Measurements from ENCODE around the gene MARCHF3. TPM values are rescaled to one million over a fixed set of nuclear protein-coding genes. Genes with fewer than 3 reads are reported as not detected.

MARCHF3 gene
- total RNA-seq, 1 experiment from 2014 or later, result 16.1 TPM

- TF ChIP-seq CBFB (CRISPR knock-in tag; IDR thresholded peaks at IDR 0.05; ENCODE audit: low read depth), result no peak
- TF ChIP-seq MYBL2 (CRISPR knock-in tag; IDR thresholded peaks at IDR 0.05), result no peak
- no peak for TF ChIP-seq ZNF671 (CRISPR knock-in tag; IDR thresholded peaks at IDR 0.05)
- no peak for TF ChIP-seq NR3C1 (CRISPR knock-in tag; conservative IDR thresholded peaks at IDR 0.05; ENCODE audit: low read depth)
- no peak for TF ChIP-seq ZNF423 (CRISPR knock-in tag; IDR thresholded peaks at IDR 0.05)
- TF ChIP-seq FOXP1 (CRISPR knock-in tag; IDR thresholded peaks at IDR 0.05; ENCODE audit: borderline replicate concordance), result no peak
These were observed 110.8 kb downstream of the MARCHF3 start (continued) for GRCh38 chr5:126919566-126919965.

- peaks cover 41% of the 10 kb centered on the region for H3K4me1 Mint-ChIP-seq
- H3K9me3 Mint-ChIP-seq, result no peaks in the 10 kb centered on the region
- ChIA-PET POLR2A (no interaction called here), CTCF (no interaction called here)
- H3K27me3 Mint-ChIP-seq (ENCODE audit: low read depth), result no peaks in the 10 kb centered on the region
- H3K4me3 Mint-ChIP-seq, result no peak overlapping the region
- no peak for TF ChIP-seq ZNF219 (CRISPR knock-in tag; IDR thresholded peaks at IDR 0.05; ENCODE audit: borderline replicate concordance)
- TF ChIP-seq NFYB (CRISPR knock-in tag; conservative IDR thresholded peaks at IDR 0.05; ENCODE audit: low read depth), result no peak
- TF ChIP-seq AR (CRISPR knock-in tag; IDR thresholded peaks at IDR 0.05), result no peak
- TF ChIP-seq OVOL2 (CRISPR knock-in tag; IDR thresholded peaks at IDR 0.05; ENCODE audit: borderline replicate concordance), result no peak
- TF ChIP-seq CTCF (IDR thresholded peaks at IDR 0.05), result no peak
- no peak for TF ChIP-seq NFATC4 (CRISPR knock-in tag; IDR thresholded peaks at IDR 0.05)
- no peak for TF ChIP-seq PRRX2 (CRISPR knock-in tag; IDR thresholded peaks at IDR 0.05)
- no peak for TF ChIP-seq MYBL2 (CRISPR knock-in tag; IDR thresholded peaks at IDR 0.05)
- TF ChIP-seq MLX (CRISPR knock-in tag; IDR thresholded peaks at IDR 0.05), result no peak
- TF ChIP-seq ZNF232 (CRISPR knock-in tag; IDR thresholded peaks at IDR 0.05), result no peak
- TF ChIP-seq NFE2L1 (CRISPR knock-in tag; IDR thresholded peaks at IDR 0.05), result no peak
- no peak for ATAC-seq
- H3K36me3 Mint-ChIP-seq, result no peaks in the 10 kb centered on the region; the same call in 1 of the 2 replicates
- no peak for DNase-seq (ENCODE audit: low spot score)
- no peak overlapping the region for H3K27ac Mint-ChIP-seq
These were observed 111.8 kb downstream of the MARCHF3 start for GRCh38 chr5:126918615-126918957.

- no peaks in the 10 kb centered on the region; the same call in 1 of the 2 replicates for H3K36me3 Mint-ChIP-seq
- H3K9me3 Mint-ChIP-seq, result no peaks in the 10 kb centered on the region
- ChIA-PET CTCF (no interaction called here), POLR2A (no interaction called here)
- no peaks in the 10 kb centered on the region for H3K27me3 Mint-ChIP-seq (ENCODE audit: low read depth)
- DNase-seq (ENCODE audit: low spot score) (peak; percentile 53), ATAC-seq (peak; percentile 74)
- H3K4me1 Mint-ChIP-seq, result peaks cover 42% of the 10 kb centered on the region
- no peak overlapping the region for H3K27ac Mint-ChIP-seq
- no peak overlapping the region for H3K4me3 Mint-ChIP-seq
- no peak for TF ChIP-seq JUN (CRISPR knock-in tag; IDR thresholded peaks at IDR 0.05)
- no peak for TF ChIP-seq ATF3 (CRISPR knock-in tag; conservative IDR thresholded peaks at IDR 0.05)
- no peak for TF ChIP-seq USF2 (CRISPR knock-in tag; IDR thresholded peaks at IDR 0.05)
- no peak for TF ChIP-seq ATF1 (CRISPR knock-in tag; IDR thresholded peaks at IDR 0.05)
- no peak for TF ChIP-seq E2F1 (CRISPR knock-in tag; IDR thresholded peaks at IDR 0.05)
- TF ChIP-seq MYBL2 (CRISPR knock-in tag; IDR thresholded peaks at IDR 0.05), result no peak
- no peak for TF ChIP-seq ELF4 (CRISPR knock-in tag; IDR thresholded peaks at IDR 0.05; ENCODE audit: low read depth)
- TF ChIP-seq ZNF532 (CRISPR knock-in tag; IDR thresholded peaks at IDR 0.05; ENCODE audit: borderline replicate concordance), result no peak
These were observed 112.3 kb downstream of the MARCHF3 start for GRCh38 chr5:126917918-126918614.

Data from WTC11 (cell line).